Esophagus squamous epithelium (tissue), 4 donors: ENCODE measurements around the gene MECP2.

Experiments used
- CTCF ChIP-seq, 6 experiments: fragments of 450-650 bp in 4 of 6; fragments of 200-600 bp in 2 of 6; sonication (generic) in 2 of 6; IDR thresholded peaks; one replicate each; pipeline ENCODE4 v1.5.1; 2016 to 2019; ENCODE audit warnings: antibody characterized with exemption in 6 of 6, mild to moderate bottlenecking in 4 of 6, moderate library complexity in 4 of 6
- POLR2A ChIP-seq, 4 donors: fragments of 450-650 bp; IDR thresholded peaks; one replicate each; pipeline ENCODE4 v1.6.1; 2017; ENCODE audit warnings: antibody characterized with exemption in 4 of 4, mild to moderate bottlenecking in 4 of 4, moderate library complexity in 3 of 4

- no peak for TF ChIP-seq CTCF (IDR thresholded peaks at IDR 0.05)
- TF ChIP-seq POLR2A (IDR thresholded peaks at IDR 0.05) = no peak
Observed at GRCh38 chrX:154012336-154012991, 85.1 kb downstream of the MECP2 start.
